ENCODE measurements around the gene ROR1.

- peak; percentile 67 for TF ChIP-seq CTCF (conservative IDR thresholded peaks at IDR 0.05)
- no peak for TF ChIP-seq EZH2 (IDR thresholded peaks at IDR 0.05; ENCODE audit: low read depth)
Observed at GRCh38 chr1:63920154-63921117, 146.6 kb downstream of the ROR1 start.
